GM21367 (cell line): ENCODE results near the gene CSGALNACT2.
"Not testable (repeated sequence)": the region's sequence is repeated elsewhere in the genome, so short reads cannot be mapped to it uniquely, and the experiment has no call there.

Experiments
- ATAC-seq: cut with Tn5 transposase; IDR thresholded peaks from one replicate; pipeline ENCODE4 v1.9.1; 2021; ENCODE audit not compliant: unreplicated experiment

CSGALNACT2 gene

DNA sequence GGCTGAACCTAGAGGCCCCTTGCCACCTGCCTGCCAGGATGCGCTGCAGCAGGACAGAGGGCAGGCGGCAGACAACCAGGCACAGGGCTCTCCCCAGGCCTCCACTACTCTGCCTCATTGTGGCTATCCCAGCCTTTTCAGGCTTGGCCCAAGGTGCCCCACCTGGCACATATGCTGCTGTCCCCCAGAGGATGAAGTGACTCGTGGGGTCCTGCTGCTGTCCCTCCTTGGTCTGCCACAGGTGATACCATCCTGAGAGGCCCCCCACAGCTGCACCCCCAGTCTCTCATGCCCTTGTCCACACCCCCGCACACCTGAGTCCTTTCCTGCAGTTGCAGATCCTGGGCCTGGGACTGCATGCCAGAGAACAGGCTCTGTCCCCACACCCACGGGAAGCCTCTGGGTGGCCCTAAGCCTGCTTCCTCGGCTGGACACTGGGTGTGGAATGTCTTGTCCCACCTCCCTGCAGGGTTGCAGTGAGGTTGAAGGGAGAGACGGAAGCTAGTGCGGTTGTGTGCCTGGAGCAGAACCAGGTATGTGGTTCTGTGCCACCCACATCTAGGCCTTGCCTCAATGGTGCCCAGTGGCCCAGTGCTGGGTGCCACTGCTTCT, 73.3 kb downstream of the CSGALNACT2 start:
- ATAC-seq = no peak

DNA sequence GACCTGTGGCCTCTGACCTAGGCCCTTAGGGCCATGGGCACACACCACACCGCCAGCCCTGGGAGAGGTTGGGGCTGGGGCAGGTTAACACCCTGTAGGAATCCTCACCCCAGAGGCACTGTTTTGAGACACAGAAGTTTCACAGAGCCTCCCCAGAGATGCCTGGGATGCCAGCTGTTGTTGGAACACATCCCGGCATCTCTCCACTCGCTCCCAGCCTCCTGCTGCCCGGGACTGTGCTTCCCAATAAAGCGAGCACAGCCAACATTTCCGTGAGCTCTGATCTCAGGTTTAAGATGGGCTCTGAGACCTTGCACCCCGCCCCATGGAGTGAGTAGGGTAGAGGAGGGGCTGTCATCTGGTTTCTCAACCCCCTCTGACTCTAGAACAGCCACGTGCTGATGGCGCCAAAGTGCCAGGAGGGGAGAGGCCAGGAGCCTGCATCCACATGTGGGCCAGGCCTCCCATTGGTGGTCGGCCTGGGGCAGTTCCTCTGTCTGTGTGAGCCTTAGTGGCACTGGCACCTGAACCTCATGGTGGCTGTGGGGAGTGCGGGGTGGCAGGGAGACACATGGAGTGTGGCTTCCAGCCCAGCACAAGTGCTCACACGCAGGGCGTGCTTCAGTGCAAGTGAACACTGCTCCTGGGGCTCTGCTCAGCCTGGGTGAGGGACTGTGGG, 73.9 kb downstream of the CSGALNACT2 start:
- ATAC-seq = no peak

DNA sequence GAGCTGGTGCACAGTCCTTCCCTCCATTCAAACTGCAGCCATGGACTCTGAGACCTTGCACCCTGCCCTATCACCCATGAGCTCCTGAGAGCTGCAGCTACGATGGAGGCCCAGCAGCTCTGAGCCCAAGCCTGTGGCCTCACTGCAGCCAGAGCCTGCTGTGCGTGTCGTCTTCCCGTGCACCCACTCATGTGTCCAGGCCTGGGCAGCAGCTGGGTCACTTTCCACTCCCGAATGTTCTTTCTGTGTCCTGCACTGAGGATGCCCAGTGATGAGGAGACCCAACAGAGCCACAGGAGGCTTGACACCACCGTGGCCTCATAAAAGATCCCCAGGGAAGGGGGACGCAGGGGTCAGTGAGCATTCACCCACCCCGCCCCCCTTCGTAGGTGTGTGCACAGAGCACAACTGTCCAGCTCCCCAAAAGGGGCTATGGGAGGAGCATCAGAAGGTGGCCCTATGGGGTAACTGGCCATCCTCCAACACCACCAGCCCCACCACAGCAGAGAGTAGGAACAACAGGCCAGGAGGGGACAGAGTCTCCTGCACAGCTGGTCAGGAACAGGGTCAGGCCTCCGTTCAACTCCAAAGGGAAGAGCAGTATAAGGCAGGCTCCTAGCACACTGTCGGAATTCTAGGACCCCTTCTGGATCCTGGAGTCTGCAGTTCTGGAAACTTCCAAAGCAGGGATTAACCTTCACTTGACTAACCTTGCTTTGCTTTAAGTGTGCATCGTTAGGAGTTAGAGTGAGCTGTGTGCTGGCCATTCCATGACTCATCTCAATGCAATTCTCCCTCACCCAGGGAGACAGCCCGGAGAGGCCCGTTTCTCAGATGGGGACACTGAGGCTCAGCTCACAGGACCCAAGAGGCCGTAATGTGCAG, 76.1 kb downstream of the CSGALNACT2 start:
- ATAC-seq = no peak

DNA sequence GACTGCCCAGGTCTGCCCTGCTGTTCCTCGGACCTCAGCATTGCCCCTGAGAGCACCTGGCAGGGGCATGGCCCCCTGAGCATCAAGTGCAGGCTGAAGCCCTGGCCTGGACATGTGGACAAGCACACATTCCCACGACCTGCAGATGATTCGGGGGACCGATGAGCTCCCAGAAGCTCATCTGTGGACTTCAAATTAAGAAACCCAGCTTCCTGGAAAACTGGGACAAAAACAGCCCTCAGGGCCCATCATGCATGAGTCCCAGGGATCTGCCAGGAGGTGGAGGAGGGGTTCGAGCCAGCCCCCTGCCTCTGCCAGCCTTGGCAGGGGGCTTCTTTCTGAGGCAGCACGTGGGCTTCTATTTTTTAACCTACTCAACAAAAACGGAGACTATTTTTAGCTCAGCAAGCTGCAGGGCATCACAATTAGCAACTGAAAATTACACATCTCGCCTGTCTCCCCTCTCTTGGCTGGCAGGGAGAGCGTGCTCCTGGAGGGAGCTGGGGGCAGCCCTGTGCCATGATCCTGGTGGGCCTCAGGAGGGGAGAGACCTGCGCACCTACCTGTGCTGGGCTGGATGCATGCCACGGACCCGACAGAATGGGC, 76.8 kb downstream of the CSGALNACT2 start:
- ATAC-seq = no peak

DNA sequence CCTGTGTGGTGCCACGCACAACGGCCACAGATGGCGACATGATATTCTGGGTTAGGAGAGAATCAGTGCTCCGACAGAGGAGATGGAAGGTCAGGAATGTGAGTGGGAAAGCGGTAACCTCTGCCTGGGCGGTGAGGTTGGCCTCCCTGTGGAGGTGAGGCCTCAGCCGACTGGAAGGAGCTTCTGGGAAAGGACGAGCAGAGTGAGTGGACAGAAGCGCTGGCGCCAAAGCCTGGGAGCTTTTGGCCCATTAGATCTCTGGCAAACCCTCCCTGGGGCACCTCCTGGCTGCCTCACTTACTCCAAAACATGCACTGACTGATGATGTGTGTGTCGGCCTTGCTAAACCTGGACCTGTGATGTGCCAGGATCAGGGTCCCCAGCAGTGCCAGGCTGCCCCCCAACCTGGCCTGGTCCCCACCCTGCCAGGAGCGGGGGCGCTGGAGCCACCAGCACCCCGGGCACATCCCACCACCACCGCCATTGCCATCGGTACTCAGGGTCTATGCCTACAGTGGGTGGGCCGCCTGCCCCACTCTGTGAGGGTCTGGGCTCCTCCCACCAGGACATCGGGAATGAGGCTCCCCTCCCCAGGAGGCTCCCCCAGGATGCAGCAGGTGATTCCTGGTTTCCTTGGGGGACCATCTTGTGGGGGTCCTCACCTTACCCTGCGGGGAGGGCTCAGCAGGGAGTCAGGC, 77.7 kb downstream of the CSGALNACT2 start:
- ATAC-seq = no peak

DNA sequence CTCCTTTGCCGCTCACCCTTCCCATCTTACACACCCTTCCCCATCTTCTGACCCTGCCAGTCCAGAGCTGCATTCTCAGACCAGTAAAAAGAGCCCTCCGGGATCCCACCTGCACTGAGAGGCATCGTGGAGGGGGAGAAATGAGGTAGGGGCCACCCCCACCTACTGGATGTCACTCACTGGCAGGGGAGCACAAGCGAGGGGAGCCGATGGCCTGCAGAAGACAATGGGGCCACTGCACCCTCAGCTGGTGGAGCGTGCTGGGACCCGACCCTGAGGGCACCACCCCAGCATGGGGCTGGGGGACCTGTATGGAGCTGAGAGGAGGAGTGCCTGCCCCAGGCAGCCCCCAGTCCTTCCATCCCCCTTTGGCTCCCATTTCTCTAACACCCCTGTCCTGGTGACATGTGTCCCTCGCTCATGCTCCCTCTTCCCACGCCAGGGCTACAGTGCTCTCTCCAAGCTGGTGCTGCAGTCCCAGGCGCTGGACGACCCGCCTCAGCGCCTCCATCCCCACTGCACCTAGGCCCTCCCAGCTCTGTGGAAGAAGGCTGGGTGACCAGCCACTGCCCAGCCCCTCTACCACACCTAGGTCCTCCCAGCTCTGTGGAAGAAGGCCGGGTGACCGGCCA, 78.8 kb downstream of the CSGALNACT2 start:
- ATAC-seq = no peak

DNA sequence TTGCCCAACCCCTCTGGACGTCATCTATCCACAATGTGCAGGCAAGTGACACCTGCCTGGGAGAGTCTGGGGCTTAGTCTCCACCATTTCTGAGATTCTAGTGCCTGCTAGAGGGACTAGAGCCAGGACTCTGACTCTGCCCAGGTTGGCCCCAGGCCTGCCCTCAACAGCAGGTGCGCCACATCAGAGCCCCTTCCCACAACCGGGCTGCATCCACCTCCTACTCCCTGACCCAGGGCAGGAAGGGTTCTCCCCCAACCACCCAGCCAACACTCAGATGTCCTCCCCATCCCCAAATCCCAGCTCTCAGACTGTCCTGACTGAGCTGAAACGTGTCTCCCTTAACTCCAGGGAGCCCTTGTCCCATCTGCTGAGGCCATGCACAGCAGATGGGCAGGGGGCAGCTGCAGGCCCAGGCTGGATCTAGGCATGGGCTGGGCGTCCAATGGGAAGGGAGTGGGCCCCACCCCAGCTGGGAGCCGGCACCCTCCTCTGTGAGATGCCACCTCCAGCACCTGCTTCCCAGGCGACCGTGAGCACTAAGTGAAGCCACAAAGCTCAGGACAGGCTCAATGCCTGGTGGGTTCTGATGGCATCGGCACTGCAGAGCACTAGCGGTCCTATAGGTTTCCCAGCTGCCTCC, 79.4 kb downstream of the CSGALNACT2 start:
- ATAC-seq = no peak

DNA sequence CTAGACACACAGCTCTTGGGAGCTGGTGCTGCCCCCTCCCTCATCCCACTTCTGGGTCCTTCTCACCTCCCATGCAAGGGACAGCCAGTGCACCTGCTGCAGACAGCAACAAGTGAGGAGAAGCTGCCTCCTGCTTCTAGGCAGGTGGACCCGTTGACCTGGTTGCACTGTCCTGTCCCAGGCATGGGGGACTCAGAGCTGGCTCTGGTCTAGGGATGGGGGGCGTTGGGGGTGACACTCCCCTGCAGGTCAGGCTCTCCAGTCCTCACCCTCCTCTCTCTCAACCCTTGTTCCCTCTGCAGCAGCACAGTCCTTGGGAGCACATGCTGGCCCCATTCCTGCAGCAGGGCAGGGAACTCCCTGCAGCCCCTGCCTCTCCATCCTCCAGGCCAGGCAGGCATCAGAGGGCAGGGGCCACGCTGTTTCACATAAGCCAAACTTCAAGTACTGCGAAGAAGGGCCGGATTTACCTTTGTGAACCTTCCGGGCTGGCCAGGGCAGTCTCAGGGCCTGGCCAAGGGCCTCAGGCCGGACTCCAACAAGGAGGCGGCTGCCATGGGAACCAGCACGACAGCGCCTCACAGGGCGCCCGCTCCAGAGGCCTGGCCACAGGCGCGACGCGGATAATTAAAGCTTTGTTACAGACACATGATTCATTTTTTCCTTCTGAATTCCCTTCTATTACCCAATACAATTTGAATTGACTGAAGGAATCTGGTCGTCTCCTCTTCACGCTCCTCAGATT, 80.1 kb downstream of the CSGALNACT2 start:
- ATAC-seq = no peak

DNA sequence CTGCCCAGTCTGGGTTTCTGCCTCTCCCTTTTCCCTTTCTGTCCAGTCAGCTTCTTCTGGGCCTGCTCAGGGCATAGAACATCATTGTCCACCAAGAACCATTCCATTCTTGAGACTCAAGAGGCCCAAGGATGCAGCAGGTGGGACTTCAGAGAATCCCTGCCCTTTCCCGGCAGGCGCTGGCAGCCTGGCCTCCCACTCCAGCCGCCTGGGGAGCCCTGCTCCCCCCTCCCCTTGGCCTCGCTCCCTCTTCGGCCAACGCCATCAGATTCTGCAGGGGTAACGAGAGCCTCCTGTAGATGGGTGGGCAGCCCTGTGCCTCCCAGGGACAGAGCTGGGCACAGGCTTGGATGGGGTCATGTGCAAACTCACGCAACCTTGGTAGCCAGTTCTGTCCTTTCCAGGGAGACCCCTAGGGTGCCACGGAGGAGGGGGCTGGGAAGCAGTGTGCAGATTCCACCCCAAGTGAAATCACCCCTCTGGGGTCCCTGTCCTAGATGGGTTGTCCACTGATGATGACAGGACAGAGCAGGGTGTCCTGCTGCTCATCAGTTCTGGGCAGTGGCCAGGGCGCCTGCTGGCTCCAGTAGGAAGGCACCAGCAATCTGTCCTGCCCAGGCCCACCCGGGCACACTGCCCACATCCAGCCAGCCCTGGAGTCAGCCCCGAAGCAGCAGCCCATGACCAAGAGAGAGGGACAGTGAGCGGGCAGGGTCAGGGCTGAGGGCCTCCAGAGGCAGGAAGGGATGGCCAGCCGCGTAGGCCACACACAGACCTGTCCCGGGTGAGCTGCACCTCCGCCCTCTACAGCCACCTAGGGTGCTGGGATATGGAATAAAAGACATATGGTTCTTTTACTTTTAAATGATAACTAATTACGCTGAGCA, 80.9 kb downstream of the CSGALNACT2 start:
- ATAC-seq = no peak

DNA sequence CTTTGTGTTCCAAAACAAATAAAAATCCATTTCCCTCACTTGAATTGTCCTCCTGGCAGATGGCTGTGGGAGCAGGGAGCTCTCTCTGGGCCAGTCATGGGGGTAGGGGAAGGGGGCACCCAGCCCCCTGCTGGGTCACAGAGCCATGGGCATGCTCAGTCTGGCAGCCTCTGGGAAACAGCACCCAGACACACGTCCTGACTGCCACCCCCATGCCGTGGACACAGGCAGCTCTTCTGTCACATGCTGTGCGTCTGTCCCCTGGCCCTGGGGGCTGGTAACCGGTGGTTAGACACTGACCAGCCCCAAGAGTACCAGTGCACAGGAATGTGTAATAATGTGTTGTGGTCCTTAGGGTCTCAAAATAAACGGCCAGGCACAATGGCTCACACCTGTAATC, 81.6 kb downstream of the CSGALNACT2 start:
- no peak for ATAC-seq

DNA sequence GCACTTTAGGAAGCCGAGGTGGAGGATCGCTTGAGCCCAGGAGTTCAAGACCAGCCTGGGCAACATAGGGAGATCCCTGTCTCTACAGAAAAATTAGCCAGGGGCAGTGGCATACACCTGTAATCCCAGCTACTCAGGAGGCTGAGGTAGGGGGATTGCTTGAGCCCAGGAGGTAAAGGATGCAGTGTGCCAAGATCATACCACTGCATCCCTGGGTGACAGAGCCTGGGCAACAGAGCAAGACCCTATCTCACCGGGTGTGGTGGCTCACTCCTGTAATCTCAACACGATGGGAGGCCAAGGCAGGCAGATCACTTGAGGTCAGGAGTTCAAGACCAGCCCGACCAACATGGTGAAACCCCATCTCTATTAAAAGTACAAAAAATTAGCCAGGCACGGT, 82.0 kb downstream of the CSGALNACT2 start:
- ATAC-seq = not testable (repeated sequence)

DNA sequence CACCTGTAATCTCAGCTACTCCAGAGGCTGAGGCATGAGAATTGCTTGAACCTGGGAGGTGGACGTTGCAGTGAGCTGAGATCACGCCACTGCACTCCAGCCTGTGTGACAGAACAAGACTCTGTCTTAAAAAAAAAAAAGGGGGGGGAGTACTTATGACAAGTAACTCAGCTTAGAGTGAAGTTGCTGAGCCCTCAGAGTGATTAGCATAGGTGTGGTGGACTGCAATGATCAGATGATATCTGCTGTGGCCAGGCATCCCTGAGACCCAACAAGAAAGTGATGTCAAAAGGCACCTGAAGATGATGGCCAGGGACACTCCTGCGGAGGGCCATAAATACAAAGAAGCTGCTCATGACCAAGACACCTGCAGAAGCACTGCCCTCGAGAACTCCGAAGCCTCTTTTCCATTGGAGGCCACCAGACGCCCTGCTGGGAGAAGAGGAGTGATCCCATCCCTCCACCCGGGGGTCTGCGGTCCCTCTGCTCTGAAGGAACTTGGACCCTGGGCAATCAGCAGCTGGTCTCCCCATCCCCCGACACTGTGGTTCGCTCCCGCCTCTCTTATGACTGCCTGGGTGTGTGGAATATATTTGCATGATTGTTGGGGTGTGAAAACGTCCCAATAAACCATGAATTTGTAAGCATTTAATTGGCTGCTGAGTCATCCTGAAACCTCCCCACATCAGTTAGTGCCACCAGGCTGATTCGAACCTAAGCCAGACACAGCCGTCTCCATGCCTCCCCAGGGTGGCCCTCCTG, 82.6 kb downstream of the CSGALNACT2 start:
- ATAC-seq = no peak

DNA sequence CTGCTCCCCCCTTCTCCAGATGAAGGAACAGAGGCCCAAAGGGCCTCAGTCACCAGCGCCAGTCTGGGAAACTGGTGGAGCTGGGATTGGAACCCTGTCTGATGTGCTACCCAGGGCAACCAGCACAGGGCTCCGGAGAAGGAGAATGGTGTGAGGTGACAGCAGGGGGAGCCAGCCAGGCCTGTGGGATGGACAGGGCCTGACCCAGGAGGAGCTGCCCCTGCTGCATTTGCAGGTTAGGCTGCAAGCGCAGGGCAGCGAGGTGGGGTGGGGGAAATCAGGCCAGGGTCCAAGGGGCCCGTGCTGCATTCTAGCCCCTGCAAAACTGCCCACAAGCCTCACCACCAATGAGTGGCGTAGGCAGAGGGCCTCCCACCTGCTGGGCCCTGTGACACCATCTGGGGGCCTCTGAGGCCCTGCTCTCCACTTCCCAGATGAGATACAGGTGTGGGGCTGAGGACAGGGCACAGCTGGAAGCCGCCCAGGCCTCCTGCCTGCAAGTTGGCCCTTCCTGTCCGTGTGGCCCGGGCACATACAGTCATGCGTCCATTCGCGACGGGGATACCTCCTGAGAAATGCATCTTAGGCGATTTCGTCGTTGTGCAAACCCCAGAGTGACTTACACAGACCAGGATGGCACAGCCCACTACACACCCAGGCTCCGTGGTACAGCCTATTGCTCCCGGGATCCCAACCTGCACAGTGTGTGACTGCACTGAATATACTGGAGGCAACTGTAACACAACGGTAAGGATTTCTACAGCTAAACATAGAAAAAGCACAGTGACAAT, 83.4 kb downstream of the CSGALNACT2 start:
- no peak for ATAC-seq

DNA sequence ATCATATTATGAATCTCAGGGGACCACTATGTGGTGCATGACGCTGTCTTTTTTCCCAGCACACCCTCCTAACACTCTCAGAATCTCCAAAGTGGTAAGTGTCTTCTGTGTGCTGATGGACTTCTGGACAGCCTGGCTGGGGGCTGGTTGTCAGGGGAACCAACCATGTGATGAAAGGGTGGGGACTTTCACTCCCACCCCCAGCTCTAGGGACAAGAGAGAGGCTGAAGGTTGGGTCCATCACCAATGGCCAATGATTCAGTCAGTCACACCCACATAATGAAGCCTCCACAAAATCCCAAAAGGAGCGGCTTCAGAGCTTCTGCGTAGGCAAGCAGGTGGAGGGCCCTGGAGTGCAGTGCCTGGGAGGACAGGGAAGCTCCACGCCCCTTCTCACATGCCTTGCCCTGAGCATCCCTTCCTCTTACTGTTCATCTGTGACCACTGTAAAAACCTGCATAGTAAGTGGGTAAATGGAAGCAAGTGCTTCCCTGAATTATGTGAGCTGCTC, 84.0 kb downstream of the CSGALNACT2 start:
- ATAC-seq = no peak

DNA sequence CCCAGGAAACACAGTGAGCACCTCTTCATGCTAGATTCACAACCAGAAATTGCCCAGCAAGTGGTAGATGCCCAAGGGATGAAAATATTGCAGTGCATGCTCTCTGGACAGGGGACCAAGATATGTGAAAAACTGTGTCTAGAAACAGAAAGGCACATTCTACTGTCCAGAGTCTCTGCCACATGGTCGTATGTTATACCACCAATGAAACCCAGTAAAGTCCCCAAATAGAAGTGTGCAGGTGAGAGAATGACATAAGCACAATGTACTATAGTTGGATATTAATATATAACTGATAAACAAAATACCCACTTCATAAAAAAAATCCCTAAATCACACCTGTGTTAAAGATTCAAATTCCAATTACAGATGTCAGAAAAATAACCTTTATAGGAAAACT, 84.8 kb downstream of the CSGALNACT2 start:
- ATAC-seq = no peak

DNA sequence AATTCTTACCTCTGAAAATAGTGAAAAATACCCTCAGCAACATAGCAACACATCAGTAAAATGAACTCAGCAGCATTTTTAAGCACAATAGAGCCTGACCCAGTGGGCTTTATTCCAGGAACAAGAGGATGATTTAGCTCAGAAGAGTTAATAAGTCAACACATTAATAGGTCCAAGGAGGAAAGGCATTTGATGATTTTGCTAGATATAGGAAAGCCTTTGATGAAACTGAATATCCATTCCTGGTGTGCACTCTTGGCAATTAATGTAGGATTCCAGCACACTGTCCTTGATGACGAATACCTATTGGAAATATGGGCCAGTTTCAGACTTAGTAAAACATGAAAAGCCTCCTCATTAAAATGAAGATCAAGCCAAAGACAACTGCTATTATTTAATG, 86.1 kb downstream of the CSGALNACT2 start:
- no peak for ATAC-seq
